Mammary epithelial cell (primary cell): ENCODE measurements around the gene TIPARP.

Experiments used
- CTCF ChIP-seq, 2 donors: IDR thresholded peaks in 1 of 2; conservative IDR thresholded peaks in 1 of 2; 2 replicates each; pipeline ENCODE4 v1.5.1; 2011 to 2012; ENCODE audit warnings: inconsistent platforms in 2 of 2, low read length in 2 of 2, mild to moderate bottlenecking in 2 of 2, control low read depth in 1 of 2, low read depth in 1 of 2; ENCODE audit not compliant: insufficient read depth in 1 of 2; ENCODE audit errors: extremely low read depth in 1 of 2
- EZH2 ChIP-seq: IDR thresholded peaks from 2 replicates; pipeline ENCODE4 v1.6.1; 2012; ENCODE audit warnings: low read length, inconsistent platforms, borderline replicate concordance

DNA sequence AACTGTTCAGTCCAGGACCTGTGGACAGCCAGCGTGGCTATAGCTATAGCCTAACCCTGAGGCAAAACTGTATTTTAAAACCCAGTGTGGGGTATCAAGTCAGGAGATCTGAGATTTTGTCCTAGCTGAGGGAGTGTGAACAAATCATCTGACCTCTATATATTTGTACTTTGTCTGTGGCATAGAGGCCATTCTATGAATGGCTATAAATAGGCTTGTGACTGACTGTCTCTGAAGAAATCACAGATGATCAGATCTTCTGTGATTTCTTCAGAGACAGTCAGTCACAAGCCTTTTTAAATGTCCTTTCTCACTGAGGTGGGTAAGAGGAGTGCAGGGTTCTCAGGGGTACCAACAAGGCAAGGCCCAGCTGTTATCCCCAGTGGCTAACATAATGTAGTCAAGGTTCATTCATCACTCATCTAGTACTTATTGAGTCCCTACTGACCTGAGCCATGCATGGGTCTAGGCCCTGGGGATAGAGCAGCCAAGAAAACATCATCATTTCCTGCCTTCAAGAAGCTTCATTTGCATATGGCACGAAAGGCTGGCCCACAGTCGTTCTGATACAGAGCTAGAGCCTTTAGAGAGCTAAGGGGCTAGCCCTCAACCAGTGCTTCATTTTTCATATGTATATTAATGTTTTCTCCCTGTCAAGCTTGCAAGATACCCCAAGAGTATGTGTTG lies 53.3 kb downstream of the TIPARP start:
- TF ChIP-seq CTCF (conservative IDR thresholded peaks at IDR 0.05 in 1 of 2, IDR thresholded peaks at IDR 0.05 in 1 of 2; ENCODE audit: extremely low read depth in 1 of 2, insufficient read depth in 1 of 2, low read depth in 1 of 2, low read length in 2 of 2): no peak
- no peak for TF ChIP-seq EZH2
